PFSK-1 (cell line): ENCODE data around the gene GUCY1B1.

ENCODE experiments used
- FOXP2 ChIP-seq: optimal IDR thresholded peaks from 2 replicates; pipeline ENCODE3; 2011; ENCODE audit warnings: borderline replicate concordance, control low read depth, inconsistent platforms; ENCODE audit not compliant: insufficient read depth; ENCODE audit errors: extremely low read length, extremely low read depth
- POLR2AphosphoS5 ChIP-seq: IDR thresholded peaks from 2 replicates; pipeline ENCODE4 v1.6.1; 2012; ENCODE audit warnings: low read depth, mild to moderate bottlenecking, control low read depth, low read length, moderate library complexity
- SIN3A ChIP-seq: IDR thresholded peaks from 2 replicates; pipeline ENCODE4 v1.6.1; 2012; ENCODE audit warnings: mild to moderate bottlenecking, low read length, moderate library complexity, borderline replicate concordance; ENCODE audit not compliant: insufficient read depth
- TAF1 ChIP-seq: IDR thresholded peaks from 2 replicates; pipeline ENCODE4 v1.6.1; 2012; ENCODE audit warnings: low read length, control low read depth, borderline replicate concordance; ENCODE audit not compliant: insufficient read depth
- TF ChIP-seq, protein P1 (sequence below), 2 experiments: IDR thresholded peaks; 2 replicates each; pipeline versions ENCODE4 v1.6.1 to v1.8.0; 2011 to 2012; ENCODE audit warnings: low read depth in 2 of 2, low read length in 2 of 2, control low read depth in 1 of 2, inconsistent platforms in 1 of 2, mild to moderate bottlenecking in 1 of 2, moderate library complexity in 1 of 2; ENCODE audit not compliant: insufficient read depth in 1 of 2

DNA sequence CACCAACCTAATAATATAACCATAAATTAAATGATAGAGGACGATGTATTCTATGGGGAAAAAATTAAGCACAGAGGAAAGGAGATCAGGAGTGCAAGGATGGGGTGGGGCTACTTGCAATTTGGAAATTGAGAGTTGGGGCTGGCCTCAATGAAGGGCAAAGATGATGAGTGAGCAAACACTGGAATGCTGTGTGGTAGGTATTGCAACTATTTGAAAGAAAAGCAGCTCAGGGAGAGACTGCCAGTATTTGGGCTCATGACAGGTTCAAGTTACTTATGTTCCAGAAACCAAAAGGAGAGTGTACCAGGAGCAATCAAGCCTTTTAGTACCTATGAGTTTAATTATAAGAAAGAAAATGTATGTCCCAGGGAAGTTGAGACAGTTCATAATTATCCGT is 59.8 kb downstream of the GUCY1B1 start:
- TF ChIP-seq, protein P1, sequence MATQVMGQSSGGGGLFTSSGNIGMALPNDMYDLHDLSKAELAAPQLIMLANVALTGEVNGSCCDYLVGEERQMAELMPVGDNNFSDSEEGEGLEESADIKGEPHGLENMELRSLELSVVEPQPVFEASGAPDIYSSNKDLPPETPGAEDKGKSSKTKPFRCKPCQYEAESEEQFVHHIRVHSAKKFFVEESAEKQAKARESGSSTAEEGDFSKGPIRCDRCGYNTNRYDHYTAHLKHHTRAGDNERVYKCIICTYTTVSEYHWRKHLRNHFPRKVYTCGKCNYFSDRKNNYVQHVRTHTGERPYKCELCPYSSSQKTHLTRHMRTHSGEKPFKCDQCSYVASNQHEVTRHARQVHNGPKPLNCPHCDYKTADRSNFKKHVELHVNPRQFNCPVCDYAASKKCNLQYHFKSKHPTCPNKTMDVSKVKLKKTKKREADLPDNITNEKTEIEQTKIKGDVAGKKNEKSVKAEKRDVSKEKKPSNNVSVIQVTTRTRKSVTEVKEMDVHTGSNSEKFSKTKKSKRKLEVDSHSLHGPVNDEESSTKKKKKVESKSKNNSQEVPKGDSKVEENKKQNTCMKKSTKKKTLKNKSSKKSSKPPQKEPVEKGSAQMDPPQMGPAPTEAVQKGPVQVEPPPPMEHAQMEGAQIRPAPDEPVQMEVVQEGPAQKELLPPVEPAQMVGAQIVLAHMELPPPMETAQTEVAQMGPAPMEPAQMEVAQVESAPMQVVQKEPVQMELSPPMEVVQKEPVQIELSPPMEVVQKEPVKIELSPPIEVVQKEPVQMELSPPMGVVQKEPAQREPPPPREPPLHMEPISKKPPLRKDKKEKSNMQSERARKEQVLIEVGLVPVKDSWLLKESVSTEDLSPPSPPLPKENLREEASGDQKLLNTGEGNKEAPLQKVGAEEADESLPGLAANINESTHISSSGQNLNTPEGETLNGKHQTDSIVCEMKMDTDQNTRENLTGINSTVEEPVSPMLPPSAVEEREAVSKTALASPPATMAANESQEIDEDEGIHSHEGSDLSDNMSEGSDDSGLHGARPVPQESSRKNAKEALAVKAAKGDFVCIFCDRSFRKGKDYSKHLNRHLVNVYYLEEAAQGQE (IDR thresholded peaks at IDR 0.05; ENCODE audit: insufficient read depth in 1 of 2, low read depth in 2 of 2, low read length in 2 of 2): no peak
- TF ChIP-seq POLR2AphosphoS5 (no peak), TAF1 (no peak), SIN3A (no peak), FOXP2 (no peak)
